ENCODE results near the gene ADCY9. TPM values are rescaled to one million over a fixed set of nuclear protein-coding genes. Genes with fewer than 3 reads are reported as not detected.

Gene ADCY9
- total RNA-seq, 1 experiment from 2014 or later = 10.5 TPM

DNA sequence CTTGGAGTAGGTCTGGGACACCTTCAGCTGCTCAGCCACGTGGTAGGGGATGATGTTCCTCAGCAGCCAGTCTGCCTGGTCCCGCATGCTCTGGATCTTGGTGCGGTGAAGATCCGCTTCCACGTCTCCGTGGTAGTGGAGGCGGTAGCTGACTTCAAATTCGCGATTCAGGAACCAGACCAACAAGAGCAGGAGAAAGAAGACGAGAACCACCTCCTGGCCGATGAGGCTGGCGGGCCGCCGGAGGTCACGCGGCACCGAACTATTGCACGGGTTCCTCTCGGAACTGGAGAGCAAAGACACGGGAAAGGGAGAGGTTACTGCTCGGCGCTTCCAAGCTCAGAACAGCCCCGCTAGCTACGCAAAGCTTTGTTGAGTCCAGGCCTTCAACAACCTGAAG lies 149.6 kb downstream of the ADCY9 start:
- H3K27me3 ChIP-seq (ENCODE audit: insufficient read depth, low read depth) = no peaks in the 10 kb centered on the region
- TF ChIP-seq, protein P1, sequence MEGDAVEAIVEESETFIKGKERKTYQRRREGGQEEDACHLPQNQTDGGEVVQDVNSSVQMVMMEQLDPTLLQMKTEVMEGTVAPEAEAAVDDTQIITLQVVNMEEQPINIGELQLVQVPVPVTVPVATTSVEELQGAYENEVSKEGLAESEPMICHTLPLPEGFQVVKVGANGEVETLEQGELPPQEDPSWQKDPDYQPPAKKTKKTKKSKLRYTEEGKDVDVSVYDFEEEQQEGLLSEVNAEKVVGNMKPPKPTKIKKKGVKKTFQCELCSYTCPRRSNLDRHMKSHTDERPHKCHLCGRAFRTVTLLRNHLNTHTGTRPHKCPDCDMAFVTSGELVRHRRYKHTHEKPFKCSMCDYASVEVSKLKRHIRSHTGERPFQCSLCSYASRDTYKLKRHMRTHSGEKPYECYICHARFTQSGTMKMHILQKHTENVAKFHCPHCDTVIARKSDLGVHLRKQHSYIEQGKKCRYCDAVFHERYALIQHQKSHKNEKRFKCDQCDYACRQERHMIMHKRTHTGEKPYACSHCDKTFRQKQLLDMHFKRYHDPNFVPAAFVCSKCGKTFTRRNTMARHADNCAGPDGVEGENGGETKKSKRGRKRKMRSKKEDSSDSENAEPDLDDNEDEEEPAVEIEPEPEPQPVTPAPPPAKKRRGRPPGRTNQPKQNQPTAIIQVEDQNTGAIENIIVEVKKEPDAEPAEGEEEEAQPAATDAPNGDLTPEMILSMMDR (conservative IDR thresholded peaks at IDR 0.05) = no peak
- TF ChIP-seq EZH2 (IDR thresholded peaks at IDR 0.05; ENCODE audit: low read depth) = no peak
- no peak overlapping the region for H3K4me2 ChIP-seq
- H2AFZ ChIP-seq = no peak overlapping the region
- no peak overlapping the region for H3K27ac ChIP-seq
- no peak overlapping the region for H3K4me3 ChIP-seq
- no peaks in the 10 kb centered on the region for H3K4me1 ChIP-seq (replicated peaks; ENCODE audit: insufficient read depth)
- no peaks in the 10 kb centered on the region for H3K36me3 ChIP-seq (ENCODE audit: low read depth)
- no peaks in the 10 kb centered on the region for H3K9me3 ChIP-seq (ENCODE audit: insufficient read depth, low read depth)
- no TSS peak for BruUV-seq (replicated peaks)
- no peaks in the 10 kb centered on the region for H4K20me1 ChIP-seq (ENCODE audit: insufficient read depth)
- H3F3A ChIP-seq (ENCODE audit: insufficient read depth, low read depth) = no peaks in the 10 kb centered on the region
- no peak for DNase-seq
- no peaks in the 10 kb centered on the region for H3K9me2 ChIP-seq (ENCODE audit: insufficient read depth)
- ChIA-PET CTCF (no interaction called here), POLR2A (ENCODE audit: unreplicated experiment) (interaction anchor here (0.7 kb wide), 1 partner anchor 195 kb away, joined by 4 read pairs; no protein-coding TSS in a partner anchor)
- intact Hi-C loops (cut with micrococcal nuclease; ENCODE audit: unreplicated experiment) = no loop called here
- no peaks in the 10 kb centered on the region for H3K79me2 ChIP-seq (ENCODE audit: low read depth)

DNA sequence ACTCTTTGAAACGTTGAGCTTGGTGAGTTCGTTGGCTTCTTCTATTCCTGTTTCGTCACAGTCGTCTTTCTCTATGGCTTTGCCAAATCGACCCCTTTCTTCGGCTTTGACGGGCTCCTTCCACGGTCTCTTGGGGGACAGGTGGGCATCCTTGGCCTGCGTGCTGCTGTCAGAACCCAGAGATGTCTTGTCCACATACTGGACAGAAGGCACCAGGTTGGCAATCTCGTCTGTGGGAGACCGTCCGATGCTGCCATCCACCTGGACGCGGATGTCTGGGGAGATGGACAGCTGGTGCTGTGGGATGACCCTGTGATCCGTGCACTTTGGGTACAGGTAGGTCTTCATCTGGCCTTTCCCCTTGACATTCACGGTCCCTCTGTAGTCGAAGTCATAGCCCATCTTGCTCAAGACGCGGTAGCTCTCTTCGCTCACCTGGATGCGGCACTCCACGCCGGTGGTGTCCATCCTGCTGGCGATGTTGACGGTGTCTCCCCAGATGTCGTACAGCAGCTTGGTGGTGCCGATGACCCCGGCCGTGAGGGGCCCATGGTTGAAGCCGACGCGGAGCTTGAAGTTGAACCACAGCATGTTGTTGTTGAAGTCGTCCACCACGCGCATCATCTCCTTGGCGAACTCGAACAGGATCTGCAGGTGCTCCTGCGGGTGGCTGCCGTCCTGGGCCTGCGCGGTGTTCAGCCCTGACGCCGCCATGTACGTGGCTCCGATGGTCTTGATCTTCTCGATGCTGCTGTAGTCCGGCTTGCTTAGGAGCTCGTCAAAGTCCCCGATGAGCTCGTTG lies 150.3 kb downstream of the ADCY9 start:
- Histone ChIP-seq H3K27me3 (ENCODE audit: insufficient read depth, low read depth) (no peaks in the 10 kb centered on the region), H3K4me2 (no peak overlapping the region), H2AFZ (no peak overlapping the region), H3K79me2 (ENCODE audit: low read depth) (no peaks in the 10 kb centered on the region), H3K27ac (no peak overlapping the region), H3K9me3 (ENCODE audit: insufficient read depth, low read depth) (no peaks in the 10 kb centered on the region), H4K20me1 (ENCODE audit: insufficient read depth) (no peaks in the 10 kb centered on the region), H3K9me2 (ENCODE audit: insufficient read depth) (no peaks in the 10 kb centered on the region), H3K4me1 (replicated peaks; ENCODE audit: insufficient read depth) (0 out of 2 replicates have a peak, but pooled peaks cover 6% of the 10 kb centered on the region), H3F3A (ENCODE audit: insufficient read depth, low read depth) (no peaks in the 10 kb centered on the region), H3K36me3 (ENCODE audit: low read depth) (no peaks in the 10 kb centered on the region), H3K4me3 (no peak overlapping the region)
- no peak for DNase-seq
- CTCF ChIA-PET = no interaction called here
- POLR2A ChIA-PET (ENCODE audit: unreplicated experiment) = no interaction called here
- TF ChIP-seq, protein P1 (conservative IDR thresholded peaks at IDR 0.05) = no peak
- intact Hi-C loops (cut with micrococcal nuclease; ENCODE audit: unreplicated experiment) = no loop called here
- BruUV-seq (replicated peaks) = no TSS peak

DNA sequence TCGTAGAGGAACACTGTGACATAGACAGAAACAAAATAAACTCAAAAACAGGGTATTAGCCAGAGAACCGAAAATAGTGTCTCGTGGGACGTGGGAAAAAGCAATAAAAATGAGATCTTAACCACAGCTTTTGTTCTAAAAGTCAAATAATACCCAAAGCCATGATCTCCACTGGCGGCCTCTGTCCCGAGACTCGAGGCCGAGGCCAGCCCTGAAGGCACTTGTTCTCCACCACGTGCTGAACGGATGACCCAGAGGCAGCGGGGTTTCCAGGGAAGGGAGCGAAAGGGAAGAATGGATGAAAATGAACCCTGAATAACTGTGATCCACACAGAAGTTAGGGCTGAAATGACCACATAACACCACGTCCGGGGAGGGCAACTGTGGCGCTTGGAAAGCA lies 150.9 kb downstream of the ADCY9 start:
- H2AFZ ChIP-seq = no peak overlapping the region
- H3K36me3 ChIP-seq (ENCODE audit: low read depth) = no peaks in the 10 kb centered on the region
- no peaks in the 10 kb centered on the region for H3F3A ChIP-seq (ENCODE audit: insufficient read depth, low read depth)
- H3K9me2 ChIP-seq (ENCODE audit: insufficient read depth) = no peaks in the 10 kb centered on the region
- POLR2A ChIA-PET (ENCODE audit: unreplicated experiment) = no interaction called here
- H3K27ac ChIP-seq = no peak overlapping the region
- no peak overlapping the region for H3K4me3 ChIP-seq
- CTCF ChIA-PET = no interaction called here
- TF ChIP-seq, protein P1 (conservative IDR thresholded peaks at IDR 0.05) = no peak
- no peaks in the 10 kb centered on the region for H3K27me3 ChIP-seq (ENCODE audit: insufficient read depth, low read depth)
- no peaks in the 10 kb centered on the region for H4K20me1 ChIP-seq (ENCODE audit: insufficient read depth)
- H3K79me2 ChIP-seq (ENCODE audit: low read depth) = no peaks in the 10 kb centered on the region
- H3K4me2 ChIP-seq = no peak overlapping the region
- no peaks in the 10 kb centered on the region for H3K9me3 ChIP-seq (ENCODE audit: insufficient read depth, low read depth)
- 0 out of 2 replicates have a peak, but pooled peaks cover 7% of the 10 kb centered on the region for H3K4me1 ChIP-seq (replicated peaks; ENCODE audit: insufficient read depth)
- BruUV-seq (replicated peaks) = no TSS peak
- no peak for DNase-seq
- intact Hi-C loops (cut with micrococcal nuclease; ENCODE audit: unreplicated experiment) = no loop called here

Data from PC-9 (cell line).